ENCODE measurements around the gene ACTMAP. TPM values are rescaled to one million over a fixed set of nuclear protein-coding genes. Genes with fewer than 3 reads are reported as not detected.
A peak's percentile ranks its signal among the peaks of the same experiment; 100 is the strongest.

The ACTMAP gene
- total and polyA plus RNA-seq, 4 donors, result 5.3 to 27.7 (median 15.3) TPM

- 8% methylated on average over 28 of the region's 28 CpGs for whole genome bisulfite sequencing, 2 donors
- TF ChIP-seq CTCF (IDR thresholded peaks at IDR 0.05; ENCODE audit: control extremely low read depth, extremely low read depth), result no peak
- peak overlapping the region; percentile 56 to 85 for H3K9ac ChIP-seq (ENCODE audit: insufficient read depth in 1 of 2, low read length in 2 of 2)
- no peaks in the 10 kb centered on the region for H3K27me3 ChIP-seq (ENCODE audit: control insufficient read depth in 3 of 3, insufficient read depth in 3 of 3, low read length in 2 of 3)
- no peaks in the 10 kb centered on the region for H3K9me3 ChIP-seq (ENCODE audit: control insufficient read depth in 4 of 4, insufficient read depth in 3 of 4, low read length in 3 of 4)
- DNase-seq (peak in 2 of 3 donors; percentile 66 to 71), ATAC-seq (ENCODE audit: insufficient read depth, low FRiP score) (no peak)
- no peak overlapping the region for H3K4me3 ChIP-seq
- H3K36me3 ChIP-seq (ENCODE audit: control insufficient read depth in 4 of 4, insufficient read depth in 4 of 4, low read length in 4 of 4), result peaks cover 0 to 15% (median under 1%) of the 10 kb centered on the region in 4 donors
- peaks cover 12 to 39% (median 26%) of the 10 kb centered on the region in 5 donors for H3K4me1 ChIP-seq (ENCODE audit: control insufficient read depth in 5 of 5, insufficient read depth in 5 of 5, low read length in 5 of 5)
- peak overlapping the region; percentile 78 to 83 for H3K27ac ChIP-seq (ENCODE audit: low read depth in 1 of 2, low read length in 1 of 2)
Observed at GRCh38 chr19:40797963-40798682, 47.8 kb upstream of the ACTMAP start.

- WGBS, 2 donors, result 94 to 97% methylated on average over 14 of the region's 14 CpGs
- no peak for TF ChIP-seq CTCF (IDR thresholded peaks at IDR 0.05; ENCODE audit: control extremely low read depth, extremely low read depth)
- Histone ChIP-seq H3K36me3 (ENCODE audit: control insufficient read depth in 4 of 4, insufficient read depth in 4 of 4, low read length in 4 of 4) (peaks cover 0 to 15% (median 0%) of the 10 kb centered on the region in 4 donors), H3K4me3 (no peak overlapping the region), H3K27ac (ENCODE audit: low read depth in 1 of 2, low read length in 1 of 2) (peak overlapping the region in 1 of 2 donors; percentile 83), H3K27me3 (ENCODE audit: control insufficient read depth in 3 of 3, insufficient read depth in 3 of 3, low read length in 2 of 3) (no peaks in the 10 kb centered on the region), H3K9ac (ENCODE audit: insufficient read depth in 1 of 2, low read length in 2 of 2) (no peak overlapping the region), H3K9me3 (ENCODE audit: control insufficient read depth in 4 of 4, insufficient read depth in 3 of 4, low read length in 3 of 4) (no peaks in the 10 kb centered on the region), H3K4me1 (ENCODE audit: control insufficient read depth in 5 of 5, insufficient read depth in 5 of 5, low read length in 5 of 5) (peaks cover 9 to 34% (median 23%) of the 10 kb centered on the region in 5 donors)
- DNase-seq, result no peak
- ATAC-seq (ENCODE audit: insufficient read depth, low FRiP score), result no peak
Observed at GRCh38 chr19:40797166-40797962, 47.1 kb upstream of the ACTMAP start.

GRCh38 chr19:40791996-40792395 is 41.7 kb upstream of the ACTMAP start:
- peak overlapping the region in 1 of 2 donors; percentile 11 for H3K9ac ChIP-seq (ENCODE audit: insufficient read depth in 1 of 2, low read length in 2 of 2)
- no peak overlapping the region for H3K4me3 ChIP-seq
- 67 to 84% methylated on average over 3 of the region's 3 CpGs for WGBS, 2 donors
- peaks cover 0 to 10% (median 0%) of the 10 kb centered on the region in 4 donors for H3K36me3 ChIP-seq (ENCODE audit: control insufficient read depth in 4 of 4, insufficient read depth in 4 of 4, low read length in 4 of 4)
- H3K4me1 ChIP-seq (ENCODE audit: control insufficient read depth in 5 of 5, insufficient read depth in 5 of 5, low read length in 5 of 5), result peaks cover 0 to 7% (median 5%) of the 10 kb centered on the region in 5 donors
- no peak for TF ChIP-seq CTCF (IDR thresholded peaks at IDR 0.05; ENCODE audit: control extremely low read depth, extremely low read depth)
- H3K27ac ChIP-seq (ENCODE audit: low read depth in 1 of 2, low read length in 1 of 2), result peak overlapping the region in 1 of 2 donors; percentile 60
- ATAC-seq (ENCODE audit: insufficient read depth, low FRiP score) (no peak), DNase-seq (no peak)
- H3K27me3 ChIP-seq (ENCODE audit: control insufficient read depth in 3 of 3, insufficient read depth in 3 of 3, low read length in 2 of 3), result no peaks in the 10 kb centered on the region
- peaks cover 0 to 2% (median 0%) of the 10 kb centered on the region in 4 donors for H3K9me3 ChIP-seq (ENCODE audit: control insufficient read depth in 4 of 4, insufficient read depth in 3 of 4, low read length in 3 of 4)
